ENCODE measurements around the gene EPHA8.

Gene EPHA8

GRCh38 chr1:22608361-22608760, 45.1 kb downstream of the EPHA8 start:
- Histone ChIP-seq H3K4me3 (ENCODE audit: low read depth, low read length) (no peak overlapping the region), H3K27me3 (ENCODE audit: control insufficient read depth, insufficient read depth, low read length) (peaks cover 87% of the 10 kb centered on the region), H3K36me3 (ENCODE audit: control insufficient read depth, insufficient read depth, low read length) (no peaks in the 10 kb centered on the region), H3K9ac (ENCODE audit: low read length) (no peak overlapping the region), H3K4me1 (ENCODE audit: control insufficient read depth, insufficient read depth, low read length) (no peaks in the 10 kb centered on the region), H3K27ac (ENCODE audit: low read depth, low read length) (no peak overlapping the region), H3K9me3 (ENCODE audit: control insufficient read depth, insufficient read depth, low read depth, low read length) (no peaks in the 10 kb centered on the region)

GRCh38 chr1:22609291-22609690, 46.0 kb downstream of the EPHA8 start:
- no peaks in the 10 kb centered on the region for H3K4me1 ChIP-seq (ENCODE audit: control insufficient read depth, insufficient read depth, low read length)
- H3K9ac ChIP-seq (ENCODE audit: low read length): no peak overlapping the region
- H3K9me3 ChIP-seq (ENCODE audit: control insufficient read depth, insufficient read depth, low read depth, low read length): no peaks in the 10 kb centered on the region
- H3K36me3 ChIP-seq (ENCODE audit: control insufficient read depth, insufficient read depth, low read length): no peaks in the 10 kb centered on the region
- no peak overlapping the region for H3K4me3 ChIP-seq (ENCODE audit: low read depth, low read length)
- peaks cover 87% of the 10 kb centered on the region for H3K27me3 ChIP-seq (ENCODE audit: control insufficient read depth, insufficient read depth, low read length)
- no peak overlapping the region for H3K27ac ChIP-seq (ENCODE audit: low read depth, low read length)

GRCh38 chr1:22611530-22611947, 48.2 kb downstream of the EPHA8 start:
- Histone ChIP-seq H3K9me3 (ENCODE audit: control insufficient read depth, insufficient read depth, low read depth, low read length) (no peaks in the 10 kb centered on the region), H3K27ac (ENCODE audit: low read depth, low read length) (no peak overlapping the region), H3K9ac (ENCODE audit: low read length) (no peak overlapping the region), H3K36me3 (ENCODE audit: control insufficient read depth, insufficient read depth, low read length) (no peaks in the 10 kb centered on the region), H3K4me3 (ENCODE audit: low read depth, low read length) (no peak overlapping the region), H3K27me3 (ENCODE audit: control insufficient read depth, insufficient read depth, low read length) (peaks cover 87% of the 10 kb centered on the region), H3K4me1 (ENCODE audit: control insufficient read depth, insufficient read depth, low read length) (0 out of 2 replicates have a peak, but pooled peaks cover 4% of the 10 kb centered on the region)

GRCh38 chr1:22612671-22613571, 49.6 kb downstream of the EPHA8 start:
- Histone ChIP-seq H3K9ac (ENCODE audit: low read length) (no peak overlapping the region), H3K36me3 (ENCODE audit: control insufficient read depth, insufficient read depth, low read length) (no peaks in the 10 kb centered on the region), H3K27me3 (ENCODE audit: control insufficient read depth, insufficient read depth, low read length) (peaks cover 85% of the 10 kb centered on the region), H3K4me1 (ENCODE audit: control insufficient read depth, insufficient read depth, low read length) (peaks cover 4% of the 10 kb centered on the region; the same call in 1 of the 2 replicates), H3K9me3 (ENCODE audit: control insufficient read depth, insufficient read depth, low read depth, low read length) (no peaks in the 10 kb centered on the region), H3K4me3 (ENCODE audit: low read depth, low read length) (no peak overlapping the region), H3K27ac (ENCODE audit: low read depth, low read length) (no peak overlapping the region)

- no peak overlapping the region for H3K9ac ChIP-seq (ENCODE audit: low read length)
- no peaks in the 10 kb centered on the region for H3K36me3 ChIP-seq (ENCODE audit: control insufficient read depth, insufficient read depth, low read length)
- H3K4me1 ChIP-seq (ENCODE audit: control insufficient read depth, insufficient read depth, low read length): peaks cover 10% of the 10 kb centered on the region; the same call in 1 of the 2 replicates
- no peak overlapping the region for H3K27ac ChIP-seq (ENCODE audit: low read depth, low read length)
- no peak overlapping the region for H3K4me3 ChIP-seq (ENCODE audit: low read depth, low read length)
- no peaks in the 10 kb centered on the region for H3K9me3 ChIP-seq (ENCODE audit: control insufficient read depth, insufficient read depth, low read depth, low read length)
- peaks cover 81% of the 10 kb centered on the region for H3K27me3 ChIP-seq (ENCODE audit: control insufficient read depth, insufficient read depth, low read length)
Measured at GRCh38 chr1:22613572-22613918, 50.3 kb downstream of the EPHA8 start.

GRCh38 chr1:22613951-22614350, 50.7 kb downstream of the EPHA8 start:
- Histone ChIP-seq H3K27me3 (ENCODE audit: control insufficient read depth, insufficient read depth, low read length) (peaks cover 79% of the 10 kb centered on the region), H3K4me3 (ENCODE audit: low read depth, low read length) (no peak overlapping the region), H3K9ac (ENCODE audit: low read length) (no peak overlapping the region)

GRCh38 chr1:22615886-22616285, 52.6 kb downstream of the EPHA8 start:
- H3K4me3 ChIP-seq (ENCODE audit: low read depth, low read length): no peak overlapping the region
- H3K36me3 ChIP-seq (ENCODE audit: control insufficient read depth, insufficient read depth, low read length): no peaks in the 10 kb centered on the region
- no peak overlapping the region for H3K9ac ChIP-seq (ENCODE audit: low read length)
- H3K9me3 ChIP-seq (ENCODE audit: control insufficient read depth, insufficient read depth, low read depth, low read length): no peaks in the 10 kb centered on the region
- peaks cover 10% of the 10 kb centered on the region; the same call in 1 of the 2 replicates for H3K4me1 ChIP-seq (ENCODE audit: control insufficient read depth, insufficient read depth, low read length)
- H3K27ac ChIP-seq (ENCODE audit: low read depth, low read length): no peak overlapping the region
- H3K27me3 ChIP-seq (ENCODE audit: control insufficient read depth, insufficient read depth, low read length): peaks cover 65% of the 10 kb centered on the region; the same call in 1 of the 2 replicates

More at GRCh38 chr1:22613951-22614350, 50.7 kb downstream of the EPHA8 start:
- peaks cover 10% of the 10 kb centered on the region; the same call in 1 of the 2 replicates for H3K4me1 ChIP-seq (ENCODE audit: control insufficient read depth, insufficient read depth, low read length)
- H3K36me3 ChIP-seq (ENCODE audit: control insufficient read depth, insufficient read depth, low read length): no peaks in the 10 kb centered on the region
- H3K9me3 ChIP-seq (ENCODE audit: control insufficient read depth, insufficient read depth, low read depth, low read length): no peaks in the 10 kb centered on the region
- H3K27ac ChIP-seq (ENCODE audit: low read depth, low read length): no peak overlapping the region

GRCh38 chr1:22616571-22616970, 53.3 kb downstream of the EPHA8 start:
- Histone ChIP-seq H3K9me3 (ENCODE audit: control insufficient read depth, insufficient read depth, low read depth, low read length) (no peaks in the 10 kb centered on the region), H3K27ac (ENCODE audit: low read depth, low read length) (no peak overlapping the region), H3K4me1 (ENCODE audit: control insufficient read depth, insufficient read depth, low read length) (peaks cover 10% of the 10 kb centered on the region; the same call in 1 of the 2 replicates), H3K36me3 (ENCODE audit: control insufficient read depth, insufficient read depth, low read length) (no peaks in the 10 kb centered on the region), H3K27me3 (ENCODE audit: control insufficient read depth, insufficient read depth, low read length) (peaks cover 62% of the 10 kb centered on the region; the same call in 1 of the 2 replicates), H3K4me3 (ENCODE audit: low read depth, low read length) (no peak overlapping the region), H3K9ac (ENCODE audit: low read length) (no peak overlapping the region)

- peaks cover 10% of the 10 kb centered on the region; the same call in 1 of the 2 replicates for H3K4me1 ChIP-seq (ENCODE audit: control insufficient read depth, insufficient read depth, low read length)
- H3K9me3 ChIP-seq (ENCODE audit: control insufficient read depth, insufficient read depth, low read depth, low read length): no peaks in the 10 kb centered on the region
- peaks cover 54% of the 10 kb centered on the region; the same call in 1 of the 2 replicates for H3K27me3 ChIP-seq (ENCODE audit: control insufficient read depth, insufficient read depth, low read length)
- H3K9ac ChIP-seq (ENCODE audit: low read length): no peak overlapping the region
- no peak overlapping the region for H3K27ac ChIP-seq (ENCODE audit: low read depth, low read length)
- H3K4me3 ChIP-seq (ENCODE audit: low read depth, low read length): no peak overlapping the region
- H3K36me3 ChIP-seq (ENCODE audit: control insufficient read depth, insufficient read depth, low read length): no peaks in the 10 kb centered on the region
Measured at GRCh38 chr1:22618056-22618455, 54.8 kb downstream of the EPHA8 start.

GRCh38 chr1:22619252-22619651, 56.0 kb downstream of the EPHA8 start:
- peaks cover 44% of the 10 kb centered on the region; the same call in 1 of the 2 replicates for H3K27me3 ChIP-seq (ENCODE audit: control insufficient read depth, insufficient read depth, low read length)
- H3K9ac ChIP-seq (ENCODE audit: low read length): no peak overlapping the region
- H3K9me3 ChIP-seq (ENCODE audit: control insufficient read depth, insufficient read depth, low read depth, low read length): no peaks in the 10 kb centered on the region
- no peaks in the 10 kb centered on the region for H3K36me3 ChIP-seq (ENCODE audit: control insufficient read depth, insufficient read depth, low read length)
- peaks cover 10% of the 10 kb centered on the region; the same call in 1 of the 2 replicates for H3K4me1 ChIP-seq (ENCODE audit: control insufficient read depth, insufficient read depth, low read length)
- H3K4me3 ChIP-seq (ENCODE audit: low read depth, low read length): no peak overlapping the region
- no peak overlapping the region for H3K27ac ChIP-seq (ENCODE audit: low read depth, low read length)

- no peak overlapping the region for H3K4me3 ChIP-seq (ENCODE audit: low read depth, low read length)
- no peaks in the 10 kb centered on the region for H3K9me3 ChIP-seq (ENCODE audit: control insufficient read depth, insufficient read depth, low read depth, low read length)
- peaks cover 7% of the 10 kb centered on the region; the same call in 1 of the 2 replicates for H3K4me1 ChIP-seq (ENCODE audit: control insufficient read depth, insufficient read depth, low read length)
- H3K36me3 ChIP-seq (ENCODE audit: control insufficient read depth, insufficient read depth, low read length): no peaks in the 10 kb centered on the region
- H3K27ac ChIP-seq (ENCODE audit: low read depth, low read length): no peak overlapping the region
- no peak overlapping the region for H3K9ac ChIP-seq (ENCODE audit: low read length)
- peaks cover 39% of the 10 kb centered on the region; the same call in 1 of the 2 replicates for H3K27me3 ChIP-seq (ENCODE audit: control insufficient read depth, insufficient read depth, low read length)
Measured at GRCh38 chr1:22619798-22620197, 56.5 kb downstream of the EPHA8 start.

All from HUES6 (cell line).